Body of pancreas (tissue), 4 donors: ENCODE data around the gene S100A7. TPM values are rescaled to one million over a fixed set of nuclear protein-coding genes. Genes with fewer than 3 reads are reported as not detected.

ENCODE experiments used
- ATAC-seq: fragments of 150-250 bp; one replicate; pipeline ENCODE4 v1.9.1; 2016
- DNase-seq, 4 donors: peaks; one replicate each; pipeline ENCODE4 v3.0.0-alpha.2; 2019
- H3K27ac ChIP-seq, 4 donors: fragments of 200-600 bp; sonication (generic); 1 replicate in 3 of 4; 2 replicates in 1 of 4; pipeline versions ENCODE4 v1.5.1 to v1.6.1; 2016 to 2019; ENCODE audit warnings: mild to moderate bottlenecking in 1 of 4, mixed read lengths in 1 of 4, moderate library complexity in 1 of 4
- H3K27me3 ChIP-seq, 2 donors: fragments of 200-600 bp; sonication (generic); one replicate each; pipeline ENCODE4 v1.6.0; 2016; ENCODE audit warnings: mild to moderate bottlenecking in 1 of 2
- H3K36me3 ChIP-seq, 2 donors: fragments of 200-600 bp; sonication (generic); replicated peaks in 1 of 2; 2 replicates each; pipeline ENCODE4 v1.5.1; 2016; ENCODE audit warnings: low read depth in 2 of 2; ENCODE audit not compliant: insufficient read depth in 1 of 2
- H3K4me1 ChIP-seq: fragments of 200-600 bp; sonication (generic); one replicate; pipeline ENCODE4 v1.6.0; 2016
- H3K4me3 ChIP-seq, 2 donors: fragments of 200-600 bp; sonication (generic); 1 replicate in 1 of 2; 2 replicates in 1 of 2; pipeline ENCODE4 v1.5.1; 2016 to 2019
- H3K9me3 ChIP-seq, 3 donors: fragments of 200-600 bp; sonication (generic); 1 replicate in 2 of 3; 2 replicates in 1 of 3; pipeline ENCODE4 v1.5.1; 2016
- POLR2A ChIP-seq, 3 donors: fragments of 450-650 bp; IDR thresholded peaks; one replicate each; pipeline ENCODE4 v1.6.1; 2016; ENCODE audit warnings: antibody characterized with exemption in 3 of 3, mild to moderate bottlenecking in 2 of 3
- whole genome bisulfite sequencing, 2 donors: methylation state at CpG; one replicate each; pipeline ENCODE4 v1.1.5; 2017; 5-methylcytosine and 5-hydroxymethylcytosine counted together
- intact Hi-C: fragments of 100-400 bp; cut with DNase I; formaldehyde crosslinking; loops from one replicate; pipeline ENCODE4 v1.15.1; 2023
- total RNA-seq, 2 donors: library from RNA; depleted of rRNA; stranded (reverse); fragments of >200 nt; gene quantifications; one replicate each; pipeline ENCODE4 v1.1.0, GENCODE V29; 2016
- TF ChIP-seq, protein P1 (sequence below), 7 experiments: fragments of 450-650 bp in 4 of 7; fragments of 200-600 bp in 3 of 7; sonication (generic) in 3 of 7; IDR thresholded peaks; one replicate each; pipeline ENCODE4 v1.5.1; 2016 to 2019; ENCODE audit warnings: antibody characterized with exemption in 7 of 7

S100A7 gene
- total RNA-seq, 2 donors from 2014 or later: not detected

DNA sequence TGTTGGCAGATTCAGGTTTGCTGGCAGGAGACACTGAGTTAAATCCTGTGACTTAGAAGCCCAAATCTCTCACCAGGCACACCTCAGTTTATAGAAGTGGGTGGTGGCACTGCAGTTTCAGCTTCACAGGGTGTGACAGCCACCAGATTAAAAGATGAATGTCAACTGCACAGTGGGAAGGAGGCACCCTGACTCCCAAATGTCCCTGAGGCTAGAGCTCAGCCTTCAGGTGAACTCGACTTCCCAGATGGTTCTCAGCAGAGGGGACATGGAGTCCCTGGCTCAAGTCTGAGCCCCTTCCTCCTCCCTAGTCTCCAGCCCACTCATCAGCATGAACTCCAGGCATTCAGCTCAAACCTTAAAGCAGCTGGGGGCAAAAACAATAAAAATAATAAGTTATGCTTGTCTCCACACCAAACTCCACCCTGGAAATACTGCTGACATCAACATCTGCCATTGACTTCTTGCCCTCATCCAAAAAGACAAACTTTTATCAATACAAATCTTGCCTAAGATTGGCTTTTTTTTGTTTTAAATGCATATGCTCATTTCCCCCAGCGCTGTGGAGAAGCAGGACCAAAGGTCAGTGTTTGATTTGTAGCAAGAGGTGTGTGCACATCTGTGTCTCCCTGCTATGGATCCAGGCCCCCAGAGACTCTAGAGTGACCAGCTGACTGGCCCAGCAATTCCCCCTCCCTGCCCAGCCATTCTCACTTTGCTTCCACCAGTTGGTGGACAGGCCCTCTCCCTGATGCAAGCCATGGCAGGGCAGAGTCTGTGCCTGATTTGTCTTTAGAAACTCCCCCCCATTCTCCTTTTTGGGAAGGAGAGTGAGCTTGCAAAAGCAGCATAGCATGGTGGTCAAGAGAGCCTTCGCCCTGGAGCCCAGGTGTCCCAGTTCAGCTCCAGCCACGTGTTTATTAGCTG lies 18.5 kb upstream of the S100A7 start:
- Histone ChIP-seq H3K27ac (no peak overlapping the region), H3K4me1 (no peaks in the 10 kb centered on the region), H3K9me3 (no peaks in the 10 kb centered on the region), H3K36me3 (no peaks in the 10 kb centered on the region), H3K4me3 (no peak overlapping the region), H3K27me3 (no peaks in the 10 kb centered on the region)
- TF ChIP-seq POLR2A (IDR thresholded peaks at IDR 0.05): no peak
- TF ChIP-seq, protein P1, sequence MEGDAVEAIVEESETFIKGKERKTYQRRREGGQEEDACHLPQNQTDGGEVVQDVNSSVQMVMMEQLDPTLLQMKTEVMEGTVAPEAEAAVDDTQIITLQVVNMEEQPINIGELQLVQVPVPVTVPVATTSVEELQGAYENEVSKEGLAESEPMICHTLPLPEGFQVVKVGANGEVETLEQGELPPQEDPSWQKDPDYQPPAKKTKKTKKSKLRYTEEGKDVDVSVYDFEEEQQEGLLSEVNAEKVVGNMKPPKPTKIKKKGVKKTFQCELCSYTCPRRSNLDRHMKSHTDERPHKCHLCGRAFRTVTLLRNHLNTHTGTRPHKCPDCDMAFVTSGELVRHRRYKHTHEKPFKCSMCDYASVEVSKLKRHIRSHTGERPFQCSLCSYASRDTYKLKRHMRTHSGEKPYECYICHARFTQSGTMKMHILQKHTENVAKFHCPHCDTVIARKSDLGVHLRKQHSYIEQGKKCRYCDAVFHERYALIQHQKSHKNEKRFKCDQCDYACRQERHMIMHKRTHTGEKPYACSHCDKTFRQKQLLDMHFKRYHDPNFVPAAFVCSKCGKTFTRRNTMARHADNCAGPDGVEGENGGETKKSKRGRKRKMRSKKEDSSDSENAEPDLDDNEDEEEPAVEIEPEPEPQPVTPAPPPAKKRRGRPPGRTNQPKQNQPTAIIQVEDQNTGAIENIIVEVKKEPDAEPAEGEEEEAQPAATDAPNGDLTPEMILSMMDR (IDR thresholded peaks at IDR 0.05): no peak
- 45 to 48% methylated on average over 4 of the region's 4 CpGs for WGBS, 2 donors
- DNase-seq (no peak), ATAC-seq (no peak)
- intact Hi-C loops: no loop called here

DNA sequence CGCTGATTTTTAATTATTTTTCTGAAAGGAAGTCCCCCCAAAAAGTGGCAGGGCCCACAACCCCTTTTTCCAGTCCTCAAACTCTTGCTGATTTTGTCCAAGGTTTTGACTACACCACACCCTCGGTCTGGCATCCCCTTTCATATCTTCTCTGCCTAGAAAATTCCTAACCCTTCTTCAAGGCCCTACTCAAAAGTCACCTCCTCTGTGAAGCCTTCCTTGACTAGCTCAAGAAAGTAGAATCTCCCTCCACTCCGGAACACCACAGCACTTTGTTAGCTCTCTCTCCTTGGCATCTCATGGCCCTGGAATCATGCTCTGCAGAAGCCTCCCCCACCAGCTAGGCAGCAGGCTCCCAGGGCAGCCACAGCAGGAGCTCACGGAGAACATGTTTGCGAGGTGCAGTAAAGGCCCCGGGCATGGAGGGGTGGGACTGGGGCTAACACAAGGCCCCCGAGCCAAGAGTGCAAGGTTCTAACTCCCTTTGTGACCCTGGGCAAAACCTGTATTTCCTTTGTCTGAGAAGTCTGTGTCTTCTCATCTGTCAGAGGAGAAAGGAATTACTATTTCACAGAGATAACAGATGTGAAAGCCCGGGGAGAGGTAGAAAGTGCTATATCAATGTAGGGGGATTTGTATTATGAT lies 17.7 kb upstream of the S100A7 start:
- Histone ChIP-seq H3K4me3 (no peak overlapping the region), H3K36me3 (no peaks in the 10 kb centered on the region), H3K9me3 (no peaks in the 10 kb centered on the region), H3K27ac (no peak overlapping the region), H3K27me3 (no peaks in the 10 kb centered on the region), H3K4me1 (no peaks in the 10 kb centered on the region)
- 64 to 66% methylated on average over 8 of the region's 8 CpGs for WGBS, 2 donors
- no peak for TF ChIP-seq POLR2A (IDR thresholded peaks at IDR 0.05)
- TF ChIP-seq, protein P1 (IDR thresholded peaks at IDR 0.05): no peak
- ATAC-seq: no peak
- no peak for DNase-seq
- intact Hi-C loops: no loop called here

DNA sequence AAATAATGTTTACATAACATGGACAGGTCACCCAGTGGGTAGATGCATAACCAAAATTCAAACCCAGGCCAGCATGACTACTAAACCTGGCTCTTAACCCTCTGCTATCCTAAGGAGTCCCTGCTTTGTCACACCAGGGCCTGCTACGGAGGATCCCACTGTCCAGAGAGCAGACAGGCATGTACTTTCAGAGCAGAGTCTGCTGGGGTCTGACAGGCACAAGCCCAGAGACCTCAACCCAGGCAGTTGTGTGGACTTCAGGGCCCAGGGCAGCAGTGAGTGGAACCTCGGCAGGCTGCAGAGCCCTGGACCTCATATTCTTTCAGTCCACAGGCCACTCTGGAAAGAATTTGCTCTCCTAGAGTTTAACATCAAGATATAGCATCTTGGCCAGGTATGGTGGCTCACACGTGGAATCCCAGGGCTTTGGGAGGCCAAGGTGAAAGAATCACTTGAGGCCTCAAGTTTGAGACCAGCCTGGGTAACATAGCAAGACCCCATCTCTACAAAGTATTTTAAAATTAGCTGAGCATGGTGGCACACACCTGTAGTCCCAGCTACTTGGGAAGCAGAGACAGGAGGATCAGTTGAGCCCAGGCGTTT lies 16.1 kb upstream of the S100A7 start:
- Histone ChIP-seq H3K9me3 (peaks cover 0 to 11% (median 0%) of the 10 kb centered on the region in 3 donors), H3K27ac (no peak overlapping the region), H3K4me3 (no peak overlapping the region), H3K4me1 (no peaks in the 10 kb centered on the region), H3K27me3 (no peaks in the 10 kb centered on the region), H3K36me3 (no peaks in the 10 kb centered on the region)
- TF ChIP-seq, protein P1 (IDR thresholded peaks at IDR 0.05): no peak
- no peak for TF ChIP-seq POLR2A (IDR thresholded peaks at IDR 0.05)
- WGBS, 2 donors: 70 to 81% methylated on average over 4 of the region's 4 CpGs
- intact Hi-C loops: no loop called here
- ATAC-seq (no peak), DNase-seq (no peak)

DNA sequence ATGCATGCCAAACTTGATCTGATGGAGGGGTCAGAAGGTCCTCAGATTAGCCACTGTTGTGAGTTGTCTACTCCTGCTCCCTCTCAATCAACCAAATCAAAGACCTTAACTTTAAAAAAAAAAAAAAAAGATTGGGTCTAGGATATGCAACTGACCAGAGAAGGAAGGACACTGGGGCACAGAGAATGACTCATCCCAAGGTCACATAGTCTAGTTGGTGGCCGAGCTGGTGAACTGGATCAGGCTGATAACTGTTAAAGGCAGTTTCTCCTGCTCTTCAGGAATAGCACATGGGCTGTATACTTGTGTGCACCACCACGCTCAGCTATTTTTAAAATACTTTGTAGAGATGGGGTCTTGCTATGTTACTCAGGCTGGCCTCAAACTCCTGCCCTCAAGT lies 14.8 kb upstream of the S100A7 start:
- H3K4me3 ChIP-seq: no peak overlapping the region
- DNase-seq (no peak), ATAC-seq (no peak)
- peaks cover 0 to 19% (median 0%) of the 10 kb centered on the region in 3 donors for H3K9me3 ChIP-seq
- intact Hi-C loops: no loop called here
- no peaks in the 10 kb centered on the region for H3K36me3 ChIP-seq
- no peaks in the 10 kb centered on the region for H3K27me3 ChIP-seq
- no peaks in the 10 kb centered on the region for H3K4me1 ChIP-seq
- H3K27ac ChIP-seq: no peak overlapping the region
- TF ChIP-seq, protein P1 (IDR thresholded peaks at IDR 0.05): no peak
- TF ChIP-seq POLR2A (IDR thresholded peaks at IDR 0.05): no peak
- WGBS, 2 donors: 58 to 70% methylated on average over 2 of the region's 2 CpGs
